Left renal pelvis (tissue), 4 donors: ENCODE measurements around the gene AKR1C3. TPM values are rescaled to one million over a fixed set of nuclear protein-coding genes. Genes with fewer than 3 reads are reported as not detected.
"Not testable (repeated sequence)": the region's sequence is repeated elsewhere in the genome, so short reads cannot be mapped to it uniquely, and the experiment has no call there.

ENCODE experiments used
- DNase-seq, 4 donors: peaks; one replicate each; pipeline ENCODE4 v3.0.0-alpha.2; 2013; ENCODE audit warnings: low read depth in 4 of 4, low spot score in 3 of 4
- polyA plus RNA-seq, 4 donors: library from polyadenylated mRNA; unstranded; fragments of 120-200 nt; gene quantifications; one replicate each; pipeline ENCODE4 v1.2.1, GENCODE V29; 2013; ENCODE audit not compliant: insufficient read length in 4 of 4

The AKR1C3 gene
- 10 to 100 TPM in 3 of 4 donors, 1 to 10 TPM in 1; 8.6 to 61.7 (median 53.2) TPM for polyA plus RNA-seq

DNA sequence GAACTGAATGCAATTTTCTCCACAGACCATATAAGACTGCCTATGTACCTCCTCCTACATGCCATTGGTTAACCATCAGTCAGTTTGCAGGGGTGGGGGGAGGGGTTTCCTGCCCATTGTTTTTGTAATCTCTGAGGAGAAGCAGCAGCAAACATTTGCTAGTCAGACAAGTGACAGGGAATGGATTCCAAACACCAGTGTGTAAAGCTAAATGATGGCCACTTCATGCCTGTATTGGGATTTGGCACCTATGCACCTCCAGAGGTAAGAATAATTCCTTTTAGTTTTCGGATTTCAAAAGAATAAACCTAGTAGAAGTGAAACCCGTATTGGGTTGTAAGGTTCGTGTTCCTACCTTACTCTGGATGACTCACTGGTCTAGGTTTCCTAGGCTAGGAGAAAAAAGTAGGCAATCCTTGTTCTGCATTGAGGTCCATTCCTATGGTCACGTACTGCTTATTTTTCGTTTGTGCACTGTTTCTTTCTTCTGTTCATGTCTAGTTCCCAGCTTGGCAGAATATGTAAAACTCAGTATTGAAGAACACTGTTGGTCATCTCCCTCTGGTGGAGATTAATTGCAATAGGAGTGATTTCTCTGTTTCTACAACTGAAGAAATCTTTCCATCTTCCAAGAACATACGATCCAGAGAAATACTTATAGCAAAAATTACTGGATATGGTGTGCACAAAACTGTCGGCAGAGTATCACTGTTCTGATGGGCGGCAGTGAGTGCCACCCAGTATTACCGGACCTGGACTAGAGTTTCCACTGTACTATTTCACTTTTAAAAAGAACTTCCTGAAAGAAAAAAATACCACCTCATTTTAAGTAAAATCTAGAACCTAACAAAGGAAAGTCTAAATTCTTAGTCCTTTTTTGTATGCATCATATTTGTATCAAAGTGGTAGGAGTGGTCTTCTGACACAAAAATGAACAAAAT, at the start of gene AKR1C3:
AKR1C3 (plus strand) TSS at position 150 of the 941 bp plus-strand sequence; CDS start at position 181, 31 bp downstream.
- DNase-seq, result peak in 2 of 4 donors; percentile 5 to 46

DNA sequence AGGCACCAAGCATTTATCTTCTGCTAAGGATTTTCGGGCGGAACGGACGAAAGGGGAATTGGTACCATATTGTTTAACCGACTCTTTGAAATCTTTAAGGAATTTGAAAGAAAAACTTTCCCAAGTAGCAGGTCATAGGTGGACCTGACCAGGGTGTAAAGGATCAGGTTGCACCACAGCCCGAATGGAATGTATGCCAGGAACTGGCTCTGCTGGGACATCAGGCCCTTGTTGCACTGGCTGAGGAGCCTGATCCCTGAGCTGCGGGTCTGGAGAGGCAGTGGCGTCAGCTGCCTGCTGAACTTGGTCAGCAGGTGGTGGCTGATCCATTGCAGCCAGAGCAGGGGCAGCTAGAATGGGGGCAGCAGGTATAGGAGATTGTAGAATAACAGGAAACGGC, 49.1 kb upstream of the AKR1C3 start:
- no peak for DNase-seq

DNA sequence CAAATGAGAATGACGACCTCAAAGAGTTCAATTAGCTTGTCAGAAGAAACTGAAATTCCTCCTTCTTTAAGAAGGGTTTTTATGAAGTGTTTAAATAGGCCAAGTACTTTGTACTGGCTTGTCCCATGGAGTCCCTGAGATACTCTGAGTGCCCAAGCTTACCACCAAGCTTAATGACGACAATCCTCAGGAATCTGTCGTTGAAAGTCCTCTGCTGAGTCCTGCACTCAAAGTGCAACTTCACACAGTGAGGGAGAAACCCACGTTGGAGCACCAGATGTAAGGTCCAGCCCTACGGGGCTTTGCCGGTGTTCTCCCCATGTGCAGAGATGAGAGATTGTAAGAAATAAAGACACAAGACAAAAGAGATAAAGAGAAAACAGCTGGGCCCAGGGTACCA, 47.8 kb upstream of the AKR1C3 start:
- DNase-seq, result no peak

DNA sequence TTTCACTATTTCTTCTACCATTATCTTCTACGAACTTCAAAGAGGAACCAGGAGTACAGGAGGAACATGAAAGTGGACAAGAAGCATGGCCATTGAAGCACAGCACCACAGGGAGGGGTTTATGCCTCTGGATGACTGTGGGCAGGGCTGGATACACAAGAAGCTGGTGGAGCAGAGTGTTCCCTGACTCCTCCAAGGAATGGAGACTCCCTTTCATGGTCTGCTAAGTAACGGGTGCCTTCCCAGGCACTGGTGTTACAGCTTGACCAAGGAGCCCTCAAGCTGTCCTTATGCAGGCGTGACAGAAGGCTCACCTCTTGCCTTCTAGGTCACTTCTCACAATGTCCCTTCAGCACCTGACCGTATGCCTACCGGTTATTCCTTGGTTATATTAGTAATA, 47.2 kb upstream of the AKR1C3 start:
- DNase-seq, result not testable (repeated sequence)

DNA sequence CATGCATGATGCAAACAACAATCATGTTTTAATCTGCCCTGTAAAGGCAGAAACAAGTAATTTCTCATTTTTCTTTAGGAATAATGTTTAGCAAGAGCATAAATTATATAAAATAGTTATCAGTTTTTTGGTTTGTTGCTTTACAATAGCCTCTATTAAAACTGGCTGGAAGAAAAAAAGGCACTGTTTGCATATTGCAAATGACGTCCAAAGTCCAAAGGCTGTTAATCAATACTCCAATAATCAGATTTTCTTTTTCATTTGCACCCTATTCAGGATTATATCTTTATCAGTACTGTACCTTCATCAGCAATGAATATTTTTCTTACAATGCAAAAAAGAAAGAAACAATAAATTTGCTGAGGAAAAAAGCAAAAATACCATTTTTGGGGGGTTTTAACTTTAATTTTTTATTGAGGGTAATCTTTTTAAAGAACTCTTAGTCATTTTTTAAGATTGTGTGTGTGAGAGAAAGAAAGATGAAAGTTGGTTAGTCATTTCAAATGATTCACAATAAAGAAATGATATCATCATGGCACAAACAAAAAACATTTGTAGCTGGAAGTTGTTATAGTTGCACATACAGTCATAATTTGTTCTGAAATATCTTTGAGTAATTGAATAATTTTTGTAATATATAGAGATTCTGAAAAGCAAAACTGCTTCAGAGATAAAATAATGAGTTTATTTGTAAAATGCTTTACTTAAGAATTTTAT, 46.1 kb upstream of the AKR1C3 start:
- no peak for DNase-seq

DNA sequence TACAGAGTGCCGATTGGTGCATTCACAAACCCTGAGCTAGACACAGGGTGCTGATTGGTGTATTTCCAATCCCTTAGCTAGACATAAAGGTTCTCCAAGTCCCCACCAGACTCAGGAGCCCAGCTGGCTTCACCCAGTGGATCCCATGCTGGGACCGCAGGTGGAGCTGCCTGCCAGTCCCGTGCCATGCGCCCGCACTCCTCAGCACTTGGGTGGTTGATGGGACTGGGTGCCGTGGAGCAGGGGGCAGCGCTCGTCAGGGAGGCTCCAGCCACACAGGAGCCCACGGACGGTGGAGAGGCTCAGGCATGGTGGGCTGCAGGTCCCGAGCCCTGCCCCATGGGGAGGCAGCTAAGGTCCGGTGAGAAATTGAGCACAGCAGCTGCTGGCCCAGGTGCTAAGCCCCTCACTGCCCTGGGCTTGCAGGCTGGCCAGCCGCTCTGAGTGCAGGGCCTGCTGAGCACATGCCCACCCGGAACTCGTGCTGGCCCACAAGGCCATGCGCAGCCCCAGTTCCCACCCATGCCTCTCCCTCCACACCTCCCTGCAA, 41.2 kb upstream of the AKR1C3 start:
- DNase-seq, result not testable (repeated sequence)

DNA sequence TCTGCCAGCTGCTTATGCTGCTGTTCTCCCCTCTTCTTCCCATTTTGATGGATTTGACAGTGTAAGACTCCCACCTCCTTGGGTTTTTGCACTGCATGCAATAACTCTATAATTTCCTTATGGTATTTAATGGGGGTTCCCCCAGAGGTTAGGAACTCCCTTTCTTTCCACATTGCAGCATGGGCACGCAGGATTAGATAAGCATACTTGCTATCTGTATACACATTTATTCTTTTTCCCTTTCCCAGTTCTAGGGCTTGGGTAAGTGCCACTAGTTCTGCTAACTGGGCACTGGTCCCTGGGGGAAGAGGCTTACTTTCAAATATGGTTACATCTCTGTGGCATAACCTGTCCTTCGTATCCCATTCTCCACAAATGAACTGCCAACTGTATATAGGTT, 39.4 kb upstream of the AKR1C3 start:
- DNase-seq, result not testable (repeated sequence)

DNA sequence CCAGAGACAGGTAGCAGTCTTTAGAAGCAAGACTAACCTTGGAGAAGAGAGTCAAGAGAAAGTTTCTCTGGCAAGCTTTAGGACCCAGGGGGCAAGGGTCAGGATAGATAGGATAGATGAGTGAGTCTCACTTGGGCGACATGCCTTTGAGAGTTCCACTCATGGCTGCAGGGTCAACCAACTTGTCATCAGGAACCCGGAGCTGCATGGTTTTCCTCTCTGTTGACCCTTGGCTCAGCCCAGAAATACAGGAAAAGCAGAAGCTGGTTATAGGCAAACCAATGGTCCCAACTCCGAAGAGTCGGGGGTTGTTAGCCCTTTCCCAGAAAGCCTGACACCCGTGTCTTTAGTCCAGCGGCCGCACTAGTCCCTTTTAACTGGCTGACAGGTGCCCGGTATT, 34.9 kb upstream of the AKR1C3 start:
- DNase-seq, result not testable (repeated sequence)

DNA sequence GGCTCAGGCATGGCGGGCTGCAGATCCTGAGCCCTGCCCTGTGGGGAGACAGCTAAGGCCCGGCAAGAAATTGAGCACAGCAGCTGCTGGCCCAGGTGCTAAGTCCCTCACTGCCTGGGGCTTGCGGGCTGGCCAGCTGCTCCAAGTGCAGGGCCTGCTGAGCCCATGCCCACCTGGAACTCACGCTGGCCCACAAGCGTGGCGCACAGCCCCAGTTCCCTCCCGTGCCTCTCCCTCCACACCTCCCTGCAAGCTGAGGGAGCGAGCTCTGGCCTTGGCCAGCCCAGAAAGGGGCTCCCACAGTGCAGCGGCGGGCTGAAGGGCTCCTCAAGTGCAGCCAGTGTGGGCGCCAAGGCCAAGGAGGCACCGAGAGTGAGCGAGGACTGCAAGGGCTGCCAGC, 33.4 kb upstream of the AKR1C3 start:
- not testable (repeated sequence) for DNase-seq

DNA sequence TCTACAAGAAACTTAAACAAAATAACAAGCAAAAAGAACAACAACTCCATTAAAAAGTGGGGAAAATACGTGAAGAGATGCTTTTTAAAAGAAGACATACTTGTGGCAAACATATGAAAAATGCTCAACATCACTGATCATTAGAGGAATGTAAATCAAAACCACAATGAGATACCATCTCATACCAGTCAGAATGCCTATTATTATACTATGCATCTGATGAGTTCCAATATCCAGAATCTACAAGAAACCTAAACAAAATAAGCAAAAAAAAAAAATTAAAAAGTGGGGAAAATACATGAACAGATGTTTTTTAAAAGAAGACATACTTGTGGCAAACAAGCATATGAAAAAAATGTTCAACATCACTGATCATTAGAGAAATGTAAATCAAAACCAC, 29.6 kb upstream of the AKR1C3 start:
- no peak for DNase-seq

DNA sequence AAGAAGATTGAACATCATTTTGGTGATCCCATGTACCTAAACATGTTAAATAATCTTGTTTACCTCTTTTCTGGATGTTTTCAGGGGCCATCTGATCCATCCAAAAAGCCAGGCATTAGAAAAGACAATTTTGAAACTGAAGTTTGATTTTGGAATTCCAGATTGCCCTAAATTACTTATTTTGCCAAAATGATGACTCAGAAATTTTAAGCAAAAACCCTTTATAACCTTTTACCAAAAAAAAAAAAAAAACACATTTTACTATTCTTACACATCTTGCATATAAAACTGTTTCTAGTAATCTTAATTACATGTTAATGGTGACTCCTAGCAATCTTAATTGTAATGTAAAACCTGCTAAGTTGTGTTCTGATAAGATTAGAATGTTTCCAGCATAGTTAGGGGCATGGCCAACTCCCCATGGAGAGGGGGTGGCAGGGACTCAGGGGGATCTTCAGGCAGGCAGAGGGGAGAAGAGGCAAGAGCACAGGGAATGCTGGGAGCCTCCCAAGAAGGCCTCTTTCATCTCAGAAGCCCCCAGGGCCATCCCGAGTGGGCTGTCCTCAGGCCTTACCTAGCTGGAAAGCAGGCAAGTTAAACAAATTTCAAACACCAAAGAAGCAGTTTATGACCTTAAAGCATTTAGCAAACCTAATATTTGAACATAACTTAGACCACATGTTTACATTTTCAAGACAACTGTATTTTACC, 25.8 kb upstream of the AKR1C3 start:
- no peak for DNase-seq

DNA sequence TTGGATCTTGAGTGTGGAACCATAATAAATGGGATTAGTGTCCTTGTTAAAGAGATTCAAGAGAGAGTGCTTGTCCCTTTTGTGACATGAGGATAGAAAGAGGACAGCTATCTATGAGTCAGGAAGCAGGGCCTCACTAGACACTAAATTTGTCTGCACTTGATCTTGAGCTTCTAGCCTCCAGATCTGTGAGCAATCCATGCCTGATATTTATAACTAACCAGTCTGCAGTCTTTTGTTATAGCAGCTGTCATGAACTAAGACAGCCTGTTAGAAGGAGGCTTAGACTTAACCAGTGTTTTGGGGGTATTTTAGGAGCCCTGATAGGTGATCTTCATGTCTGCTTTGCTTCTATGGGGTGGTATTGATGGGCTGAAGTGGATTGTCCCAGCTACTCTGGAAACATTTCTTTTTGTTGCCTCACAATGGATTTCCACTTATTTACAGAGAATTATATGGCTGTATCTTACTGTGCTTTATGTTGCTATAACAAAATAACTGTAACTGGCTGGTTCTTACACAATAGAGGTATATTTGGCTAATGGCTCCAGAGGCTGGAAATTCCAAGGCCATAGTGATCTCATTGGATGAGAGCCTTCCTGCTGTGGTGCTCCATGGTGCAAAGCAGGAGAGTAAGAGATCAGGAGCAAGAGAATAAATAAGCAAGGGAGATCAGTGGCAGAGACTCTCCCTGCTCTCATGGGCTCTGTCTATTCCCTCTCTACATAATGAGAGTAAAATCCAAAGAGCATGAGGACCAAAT, 23.4 kb upstream of the AKR1C3 start:
- no peak for DNase-seq

DNA sequence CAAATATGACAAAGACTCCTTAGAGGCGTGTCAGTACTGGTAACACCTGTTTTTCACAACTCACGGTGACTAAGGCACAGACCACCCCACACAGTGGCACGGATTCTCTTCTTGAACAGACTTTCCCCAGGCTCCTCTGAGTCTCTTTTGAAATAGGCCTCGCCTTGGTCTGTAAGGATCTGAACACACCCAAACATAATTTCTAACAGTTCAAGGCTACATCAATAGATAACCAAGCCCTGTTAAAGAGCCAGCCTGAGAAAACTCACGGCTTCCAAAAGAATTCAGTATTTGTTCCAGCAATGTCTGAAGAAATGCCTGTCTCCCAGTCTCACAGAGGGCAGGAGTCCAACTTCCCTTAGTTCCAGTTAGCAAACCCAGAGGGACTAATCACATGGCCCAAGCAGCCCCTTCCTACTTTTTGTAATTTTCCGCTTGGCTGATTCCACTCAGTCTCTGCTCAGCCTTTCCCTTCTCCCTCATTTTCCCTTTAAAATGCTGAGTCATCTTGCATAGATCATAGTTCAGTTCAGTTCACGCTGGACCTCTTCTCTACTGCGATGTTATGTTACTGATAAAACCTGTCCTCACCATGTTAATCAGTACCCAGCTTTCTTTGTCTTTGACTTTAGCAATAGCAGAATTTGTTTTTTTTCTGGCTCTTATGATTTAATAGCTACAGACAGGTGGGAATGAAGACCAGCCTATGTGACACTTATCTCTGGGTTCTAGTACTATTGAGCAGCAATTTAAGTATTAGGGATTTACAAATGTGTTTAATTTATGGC, 22.6 kb upstream of the AKR1C3 start:
- peak; percentile 67 to 82 (median 76) for DNase-seq

DNA sequence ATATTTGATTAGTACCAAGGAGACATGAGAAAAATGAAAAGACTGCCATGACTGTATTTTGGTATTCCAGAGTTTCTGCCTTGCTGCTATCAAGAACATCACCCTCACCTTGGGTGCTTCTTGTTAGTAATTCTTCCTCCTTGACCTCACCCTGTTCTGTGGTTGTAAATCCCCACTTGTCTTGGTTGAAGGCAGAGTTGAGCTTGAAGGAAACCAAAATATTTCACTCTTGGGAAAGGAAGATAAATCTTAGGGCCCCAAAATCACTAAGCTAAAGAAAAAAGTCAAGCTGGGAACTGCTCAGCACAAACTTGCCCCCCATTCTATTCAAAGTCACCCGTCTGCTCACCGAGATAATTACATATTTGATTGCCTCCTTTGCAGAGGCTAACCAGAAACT, 20.6 kb upstream of the AKR1C3 start:
- DNase-seq, result no peak

DNA sequence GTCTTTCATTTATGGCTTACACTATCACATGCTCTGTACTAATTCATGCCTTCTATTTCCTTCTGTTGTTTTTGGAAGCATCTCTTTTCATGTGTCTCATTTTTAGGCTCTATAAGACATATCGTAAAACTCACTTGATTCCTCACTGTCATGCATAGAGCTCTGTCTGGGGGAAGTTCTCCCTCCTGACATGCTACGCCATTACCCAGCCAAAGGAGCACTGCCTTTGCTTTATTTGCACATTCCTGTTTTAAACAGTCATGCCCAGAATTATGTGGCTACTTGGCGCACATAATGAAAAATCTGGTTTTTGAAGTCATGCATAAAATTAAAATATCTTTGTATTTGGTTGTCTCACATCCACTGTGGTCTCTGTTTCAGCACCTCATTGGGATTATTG, 17.6 kb upstream of the AKR1C3 start:
- DNase-seq, result no peak

DNA sequence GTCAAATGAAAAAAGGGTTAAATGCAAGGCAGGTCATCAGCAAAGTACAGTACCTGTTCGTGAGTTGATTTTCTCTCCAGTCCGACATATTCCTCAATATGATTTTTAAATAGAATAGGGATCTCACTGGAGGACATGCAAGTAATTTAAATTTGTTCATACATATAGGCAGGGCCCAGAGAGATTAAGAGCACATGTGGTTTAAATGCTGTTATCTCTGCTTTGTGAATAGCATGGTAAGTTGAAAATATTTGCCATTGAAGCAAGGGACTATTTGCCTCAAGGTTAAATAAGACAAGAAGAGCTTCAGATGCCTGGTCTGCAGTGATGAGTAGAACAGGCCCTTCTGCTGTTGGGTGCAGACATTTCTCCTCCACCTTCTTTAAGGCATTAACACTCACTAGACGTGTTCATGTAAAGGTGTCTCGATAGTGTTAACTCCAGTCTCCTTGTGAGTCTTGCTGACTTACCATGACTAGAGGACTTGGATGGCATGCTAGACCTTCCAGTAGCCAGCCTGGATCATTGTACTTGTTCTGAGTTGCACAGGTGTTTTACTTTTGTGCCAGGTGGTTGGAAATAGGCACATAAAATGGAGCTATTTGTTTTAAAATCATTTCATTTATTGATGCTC, 15.6 kb upstream of the AKR1C3 start:
- DNase-seq, result no peak

DNA sequence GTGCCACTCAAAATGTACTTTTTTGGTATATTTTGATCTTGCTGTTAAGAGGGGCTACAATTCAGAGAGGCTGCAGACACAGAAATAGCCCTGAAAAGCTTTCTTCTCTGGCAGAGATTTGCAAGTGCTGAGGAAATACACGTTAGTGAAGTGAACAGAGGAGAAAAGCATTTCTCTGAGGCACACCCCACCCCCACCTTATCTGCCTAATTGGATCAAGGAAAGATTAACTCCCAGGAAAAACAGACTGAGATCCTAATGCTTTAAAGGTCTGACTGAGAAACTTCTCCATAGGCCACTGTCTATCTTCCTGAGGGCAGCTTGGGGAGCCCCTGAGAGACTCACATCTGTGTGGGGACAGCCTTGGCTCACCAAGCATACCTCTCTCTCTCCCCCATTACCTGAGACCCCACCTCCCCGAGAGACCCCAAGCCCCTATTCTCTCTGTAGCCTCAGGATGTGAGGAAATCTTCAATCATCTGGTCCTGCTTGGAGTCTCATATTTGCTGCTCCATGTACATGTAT, 14.8 kb upstream of the AKR1C3 start:
- no peak for DNase-seq

DNA sequence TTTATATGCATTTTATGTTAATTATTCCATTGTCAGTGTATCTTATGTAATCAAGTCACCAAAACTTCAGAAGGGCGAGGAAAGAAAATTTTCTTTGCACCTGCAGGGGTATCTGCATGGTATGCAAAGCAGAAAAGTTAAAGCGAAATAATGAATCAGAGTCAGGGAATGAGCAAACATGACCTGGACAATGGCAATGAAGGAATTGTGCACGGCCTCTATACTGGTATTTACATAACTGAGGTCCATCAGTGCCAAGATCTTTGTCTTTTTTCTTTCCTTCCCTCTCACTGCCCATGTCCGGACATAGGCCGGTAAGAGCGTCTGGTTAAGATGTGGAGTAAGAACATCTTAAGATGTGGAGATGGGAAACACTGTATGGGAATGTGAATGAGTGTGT, 14.4 kb upstream of the AKR1C3 start:
- no peak for DNase-seq
